SU-DHL-6 (cell line): Measurements from ENCODE around the gene IL13.

Experiments
- EZH2phosphoT487 ChIP-seq: fragments of 200-600 bp; sonication (generic), shearing (Covaris generic); conservative IDR thresholded peaks from 2 replicates; pipeline ENCODE4 v1.6.1; 2018; ENCODE audit warnings: mild to moderate bottlenecking, antibody characterized with exemption, low read length, moderate library complexity, mixed read lengths
- TF ChIP-seq, protein P1 (sequence below): fragments of 200-600 bp; sonication (generic); IDR thresholded peaks from one replicate; pipeline ENCODE4 v1.5.1; 2017; ENCODE audit warnings: antibody characterized with exemption, mild to moderate bottlenecking, low read length, moderate library complexity; ENCODE audit not compliant: insufficient read depth, poor library complexity, severe bottlenecking

DNA sequence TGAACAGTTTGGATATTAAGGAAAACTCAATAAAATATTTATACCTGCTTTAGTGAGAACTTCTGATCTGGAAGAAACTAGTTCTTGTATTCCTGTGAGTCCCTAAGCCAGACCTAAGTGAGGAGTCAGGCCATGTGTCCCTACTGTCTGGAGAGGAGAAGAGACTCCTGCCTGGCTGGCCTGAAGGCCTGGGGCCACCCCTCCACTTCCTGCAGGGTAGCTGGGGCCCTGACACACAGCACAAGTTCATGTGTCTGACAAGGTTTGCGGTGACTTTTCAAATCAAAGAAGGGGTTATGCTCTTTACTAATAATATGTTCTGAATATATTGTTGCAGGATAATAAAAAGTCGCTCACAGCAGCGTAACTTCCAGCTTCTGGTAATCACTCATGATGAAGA lies 16.1 kb upstream of the IL13 start:
- TF ChIP-seq, protein P1, sequence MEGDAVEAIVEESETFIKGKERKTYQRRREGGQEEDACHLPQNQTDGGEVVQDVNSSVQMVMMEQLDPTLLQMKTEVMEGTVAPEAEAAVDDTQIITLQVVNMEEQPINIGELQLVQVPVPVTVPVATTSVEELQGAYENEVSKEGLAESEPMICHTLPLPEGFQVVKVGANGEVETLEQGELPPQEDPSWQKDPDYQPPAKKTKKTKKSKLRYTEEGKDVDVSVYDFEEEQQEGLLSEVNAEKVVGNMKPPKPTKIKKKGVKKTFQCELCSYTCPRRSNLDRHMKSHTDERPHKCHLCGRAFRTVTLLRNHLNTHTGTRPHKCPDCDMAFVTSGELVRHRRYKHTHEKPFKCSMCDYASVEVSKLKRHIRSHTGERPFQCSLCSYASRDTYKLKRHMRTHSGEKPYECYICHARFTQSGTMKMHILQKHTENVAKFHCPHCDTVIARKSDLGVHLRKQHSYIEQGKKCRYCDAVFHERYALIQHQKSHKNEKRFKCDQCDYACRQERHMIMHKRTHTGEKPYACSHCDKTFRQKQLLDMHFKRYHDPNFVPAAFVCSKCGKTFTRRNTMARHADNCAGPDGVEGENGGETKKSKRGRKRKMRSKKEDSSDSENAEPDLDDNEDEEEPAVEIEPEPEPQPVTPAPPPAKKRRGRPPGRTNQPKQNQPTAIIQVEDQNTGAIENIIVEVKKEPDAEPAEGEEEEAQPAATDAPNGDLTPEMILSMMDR, result no peak
- TF ChIP-seq EZH2phosphoT487, result no peak
